ENCODE data around the gene MRPS33.

- TF ChIP-seq CTCF (IDR thresholded peaks at IDR 0.05) = no peak
- TF ChIP-seq POLR2A (IDR thresholded peaks at IDR 0.05) = no peak
Observed at GRCh38 chr7:140972344-140972743, 42.4 kb downstream of the MRPS33 start.

Data from uterus (tissue), 2 donors.